Stimulated activated CD8-positive, alpha-beta memory T cell treated with anti-CD3 and anti-CD28 coated beads, Interleukin-7, amount 100 ng/mL, for 1 hour (primary cell): ENCODE data around the gene ARHGEF16.

Experiments
- DNase-seq, 2 donors: peaks; one replicate each; pipeline ENCODE4 v3.0.0-alpha.2; 2020; ENCODE audit warnings: low read depth in 2 of 2

ARHGEF16 gene

DNA sequence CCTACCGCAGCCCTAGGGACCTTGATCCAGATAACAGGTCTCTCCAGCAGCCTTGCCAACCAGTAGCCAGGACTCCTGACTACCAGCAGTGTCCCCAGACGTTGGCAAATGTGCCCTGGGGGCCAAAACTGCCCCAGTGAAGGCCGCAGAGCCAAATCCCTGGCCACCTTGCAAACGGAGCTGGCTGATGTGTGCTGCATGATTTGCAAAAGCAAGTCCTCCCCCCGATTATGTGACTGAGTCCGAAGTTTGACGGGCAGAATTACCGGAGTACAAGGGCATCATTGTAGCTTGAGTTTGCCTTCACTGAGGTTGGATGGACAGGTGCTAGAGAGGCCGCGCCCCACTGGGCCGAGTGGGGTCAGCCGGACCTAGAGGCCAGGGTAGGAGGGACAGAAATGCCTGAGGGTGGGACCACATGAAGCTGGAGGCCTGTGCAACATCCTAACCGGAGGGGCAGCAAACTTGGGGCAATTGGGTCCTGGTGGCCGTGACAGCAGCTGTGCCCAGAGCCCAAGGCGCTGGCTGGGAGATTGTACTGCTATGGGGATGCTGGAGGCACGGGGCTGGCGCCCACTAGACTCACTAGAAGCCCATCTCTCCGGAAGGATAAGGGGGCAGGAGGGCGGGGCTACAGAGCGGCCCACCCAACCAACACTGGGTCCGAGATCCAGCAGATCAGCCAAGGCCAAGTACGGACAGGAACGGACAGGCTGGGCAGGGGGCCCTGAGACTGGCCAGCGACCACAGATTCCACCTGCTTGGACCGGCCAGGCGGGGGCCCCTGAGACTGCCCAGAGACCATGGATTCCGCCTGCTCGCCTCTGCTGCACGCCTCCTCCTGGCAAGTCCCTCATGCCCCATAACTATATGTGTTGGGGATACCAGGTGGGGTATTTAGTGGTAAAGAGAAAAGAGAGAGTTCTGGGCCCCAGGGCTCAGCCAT is 2.8 kb downstream of the ARHGEF16 start:
- no peak for DNase-seq

DNA sequence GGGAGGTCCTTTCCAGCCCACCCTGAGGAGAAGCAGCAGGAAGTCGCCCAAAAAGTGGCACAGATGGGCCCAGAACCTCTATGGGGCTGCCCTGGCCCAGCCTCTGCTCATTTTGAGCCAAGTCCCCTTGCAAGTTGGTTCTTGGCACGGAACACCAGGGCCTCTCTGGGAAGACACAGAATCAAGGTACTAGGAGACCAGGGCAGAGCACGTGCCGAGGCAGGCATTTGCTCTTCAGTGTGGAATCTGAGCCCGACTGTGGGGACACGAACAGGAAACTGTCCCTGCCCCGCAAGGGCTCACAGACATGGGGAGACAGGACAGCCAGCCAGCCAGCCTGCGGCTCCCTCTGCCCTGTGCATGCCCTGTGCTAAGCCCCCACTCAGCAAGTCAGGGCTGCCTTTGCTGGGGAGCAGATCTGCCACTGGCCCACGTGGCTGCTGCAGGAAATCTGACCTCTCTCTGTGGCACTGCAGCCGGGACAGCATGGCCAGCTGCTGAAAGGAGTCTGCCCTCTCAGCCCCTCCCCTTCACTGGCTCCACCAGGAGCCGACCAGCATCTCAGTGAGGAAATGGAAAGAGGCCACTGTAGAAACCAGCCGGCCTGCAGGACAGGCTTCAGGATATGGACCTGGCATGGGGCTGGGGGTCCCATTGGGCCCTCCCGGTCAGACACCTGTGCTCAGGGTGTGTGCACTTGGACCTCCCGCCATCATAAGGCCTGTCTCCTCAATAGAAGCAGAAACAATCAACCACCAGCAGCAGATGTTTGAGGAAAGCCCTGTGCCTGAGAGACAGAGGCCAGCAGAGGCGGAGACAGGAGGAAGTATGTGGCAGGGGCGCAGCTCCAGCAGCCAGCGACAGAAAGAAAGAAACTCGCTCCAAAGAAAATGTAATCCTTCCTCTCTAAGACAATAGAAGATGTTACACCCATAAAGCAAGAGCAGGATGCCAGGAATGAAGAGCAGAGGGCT is 3.7 kb downstream of the ARHGEF16 start:
- DNase-seq = no peak

DNA sequence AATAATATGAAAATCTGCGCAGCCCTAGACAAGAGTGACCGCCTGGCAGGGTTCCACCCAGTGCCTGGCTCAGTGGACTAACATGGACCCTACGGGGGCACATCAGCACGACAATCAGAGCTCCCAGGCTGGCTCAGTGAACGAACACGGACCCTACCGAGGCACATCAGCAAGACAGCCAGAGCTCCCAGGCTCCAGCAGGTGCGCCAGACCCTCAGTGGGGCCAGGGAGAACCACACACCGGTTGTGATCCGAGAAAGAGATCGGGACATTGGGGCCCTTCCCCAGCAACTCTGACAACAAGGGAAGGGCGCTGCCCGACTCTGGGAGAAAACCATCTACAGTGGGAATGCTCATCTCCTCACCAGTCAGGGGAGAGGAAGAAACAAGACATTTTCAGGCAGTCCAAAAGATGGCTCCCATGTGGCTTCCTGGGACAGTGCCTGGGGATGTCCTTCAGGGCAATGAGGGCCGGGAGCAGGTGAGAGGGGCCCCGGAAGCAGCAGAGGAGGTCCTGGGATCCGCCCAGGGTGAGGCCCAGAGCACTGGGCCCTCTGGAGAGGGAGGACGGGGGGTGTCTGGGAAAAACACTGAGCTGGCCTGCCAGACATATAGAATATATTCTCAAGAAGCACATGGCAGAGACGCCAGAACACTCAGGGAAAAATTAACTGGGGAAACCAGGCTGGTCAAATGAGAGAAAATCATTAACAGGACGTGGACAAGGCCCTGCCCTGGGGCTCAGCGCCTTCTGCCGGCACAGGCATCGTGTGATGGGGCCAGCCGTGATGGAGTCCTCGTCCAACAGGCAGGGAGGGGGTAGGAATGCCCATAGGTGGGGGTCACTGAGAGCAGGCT is 4.8 kb downstream of the ARHGEF16 start:
- DNase-seq = no peak

DNA sequence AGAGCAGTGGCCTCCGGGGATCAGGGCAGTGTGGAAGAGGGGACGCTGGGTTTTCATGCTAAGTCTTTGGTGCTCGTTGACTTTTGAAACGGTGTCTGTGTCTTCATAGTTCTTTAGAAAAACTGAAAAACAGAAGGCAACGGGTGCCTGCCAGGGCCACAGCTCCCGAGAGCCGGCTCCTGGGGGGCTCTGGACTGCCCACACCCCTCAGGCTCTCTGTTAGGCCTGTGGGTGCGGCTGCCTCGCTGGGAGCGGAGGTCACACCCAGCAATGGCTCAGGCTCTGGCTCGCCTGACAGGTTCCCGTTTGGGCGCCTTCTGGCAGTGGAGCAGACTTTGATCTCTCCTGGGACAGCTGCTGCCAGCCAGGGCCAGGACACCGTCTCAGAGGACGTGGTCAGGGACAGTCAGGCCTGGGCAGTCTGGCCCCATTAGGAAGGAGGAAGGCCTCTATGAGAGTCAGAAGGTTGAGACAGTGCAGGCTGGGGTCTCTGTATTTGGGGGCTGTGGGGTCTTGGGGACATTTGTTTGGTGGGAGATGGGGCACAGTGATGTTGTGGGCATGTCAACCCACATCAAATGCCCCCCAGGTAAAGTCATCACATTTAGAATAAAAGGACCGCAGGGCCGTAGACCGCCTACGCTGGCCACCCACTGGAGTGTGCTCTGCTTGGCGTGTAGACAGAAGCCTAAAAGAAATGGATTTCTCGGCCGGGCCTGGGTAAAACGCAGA is 5.6 kb downstream of the ARHGEF16 start:
- no peak for DNase-seq

DNA sequence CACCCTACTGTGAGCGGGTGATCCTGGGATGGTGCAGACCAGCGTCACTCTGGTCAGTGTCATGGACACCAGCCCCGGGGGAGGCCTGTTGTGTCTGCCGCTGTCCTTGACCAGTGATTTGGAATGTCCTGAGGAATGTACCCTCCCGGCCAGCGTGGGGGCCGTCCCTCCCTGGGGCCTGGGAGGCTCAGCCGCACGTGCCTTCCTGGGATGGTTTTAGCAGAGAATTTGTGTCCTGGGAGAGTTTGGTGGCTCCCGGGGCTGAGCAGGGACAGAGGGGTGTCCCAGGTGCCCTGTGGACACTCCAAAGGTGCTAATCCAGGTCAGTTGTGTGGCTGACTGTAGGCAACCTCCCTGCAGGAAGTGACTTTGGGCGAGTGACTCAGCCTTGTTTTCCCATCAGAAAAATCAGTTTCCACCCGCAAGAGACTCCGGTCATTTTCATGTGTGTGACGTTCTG is 6.2 kb downstream of the ARHGEF16 start:
- no peak for DNase-seq

DNA sequence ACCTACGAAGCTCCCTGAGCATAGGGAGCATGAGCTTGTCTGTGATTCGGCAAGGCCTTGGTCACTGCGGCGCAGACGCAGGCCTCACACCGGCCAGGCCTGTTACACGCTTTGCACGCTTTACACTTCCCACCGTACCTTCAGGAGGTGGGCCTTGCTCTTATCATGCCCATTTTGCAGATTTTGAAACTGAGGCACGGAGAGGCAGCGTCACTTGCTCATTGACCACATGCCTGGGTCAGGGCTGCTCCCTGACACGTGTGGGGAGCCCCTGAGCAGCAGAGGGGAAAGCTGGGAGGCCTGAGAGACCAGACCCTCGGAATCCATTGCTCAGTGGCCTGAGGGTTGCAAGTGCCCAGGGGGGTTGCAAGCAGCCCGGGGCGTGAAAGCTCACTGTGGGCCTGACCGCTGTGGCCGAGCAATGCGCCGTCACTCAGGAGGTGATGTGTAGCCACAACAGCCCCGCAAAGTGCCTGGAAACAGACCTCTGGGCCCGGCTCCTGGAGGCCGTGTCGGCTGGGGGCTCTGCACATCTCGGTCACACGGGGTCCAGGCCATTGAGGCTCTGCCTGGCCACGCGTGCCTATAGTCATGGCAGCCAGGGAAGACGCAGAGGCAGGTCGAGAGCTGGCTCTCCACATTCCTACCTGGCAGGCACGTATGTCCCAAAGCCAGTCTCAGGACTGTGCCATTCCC is 6.9 kb downstream of the ARHGEF16 start:
- no peak for DNase-seq

DNA sequence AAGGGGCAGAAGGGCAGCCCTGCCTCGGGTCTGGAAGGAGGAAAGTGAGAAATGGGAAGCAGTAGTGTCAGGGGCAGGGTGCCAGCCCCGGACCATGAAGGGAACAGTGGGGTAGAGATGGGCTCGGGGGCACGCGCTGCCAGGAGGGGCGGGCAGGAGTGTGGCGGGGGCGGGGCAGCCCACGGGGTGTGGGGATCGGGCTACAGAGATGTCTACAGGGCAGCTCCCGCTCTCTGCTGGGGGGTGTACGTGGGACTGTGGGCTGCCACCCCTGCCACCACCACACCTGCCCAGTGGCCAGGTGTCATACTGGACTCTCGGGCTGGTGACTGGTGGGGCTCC is 7.4 kb downstream of the ARHGEF16 start:
- DNase-seq = no peak

DNA sequence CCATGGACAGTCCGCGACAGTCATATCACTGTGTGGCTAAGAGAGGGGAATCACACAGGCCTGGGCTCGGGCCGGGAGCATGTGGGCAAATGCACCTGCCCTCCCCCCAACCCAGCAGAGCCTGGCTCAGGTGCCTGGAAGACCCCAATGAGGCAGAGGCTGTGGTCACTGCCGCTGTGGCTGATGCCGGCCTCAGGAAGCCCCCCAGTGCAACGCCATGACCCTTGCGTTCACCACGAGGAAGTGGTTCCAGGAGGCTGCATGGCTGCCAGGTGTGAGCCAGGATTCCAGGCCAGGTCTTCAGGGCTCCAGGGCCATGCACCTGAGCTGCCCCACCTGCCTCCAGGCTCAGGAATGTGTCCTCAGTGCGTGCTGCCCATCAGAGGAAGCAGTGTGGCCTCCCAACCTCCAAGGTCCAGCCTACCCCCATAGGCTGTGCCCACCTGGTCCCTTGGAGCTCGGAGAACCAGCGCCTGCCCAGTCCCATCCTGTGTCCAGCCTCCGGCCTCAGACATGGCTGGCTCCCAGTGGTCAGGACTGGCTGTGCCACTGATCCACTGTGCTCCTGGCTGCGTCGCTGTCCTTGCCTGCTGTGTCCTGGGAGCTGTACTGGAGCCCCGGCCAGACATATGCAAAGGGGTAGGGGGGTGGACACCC is 8.0 kb downstream of the ARHGEF16 start:
- no peak for DNase-seq

DNA sequence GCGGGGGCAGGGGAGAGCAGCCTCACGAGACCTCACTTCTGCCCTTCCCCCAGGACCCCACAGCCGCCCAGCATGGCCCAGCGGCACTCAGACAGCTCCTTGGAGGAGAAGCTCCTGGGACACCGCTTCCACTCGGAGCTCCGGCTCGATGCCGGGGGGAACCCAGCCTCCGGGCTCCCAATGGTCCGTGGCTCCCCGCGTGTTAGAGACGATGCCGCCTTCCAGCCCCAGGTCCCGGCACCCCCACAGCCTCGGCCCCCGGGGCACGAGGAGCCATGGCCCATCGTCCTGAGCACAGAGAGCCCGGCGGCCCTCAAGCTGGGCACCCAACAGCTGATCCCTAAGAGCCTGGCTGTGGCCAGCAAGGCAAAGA is 8.5 kb downstream of the ARHGEF16 start:
- DNase-seq = no peak

DNA sequence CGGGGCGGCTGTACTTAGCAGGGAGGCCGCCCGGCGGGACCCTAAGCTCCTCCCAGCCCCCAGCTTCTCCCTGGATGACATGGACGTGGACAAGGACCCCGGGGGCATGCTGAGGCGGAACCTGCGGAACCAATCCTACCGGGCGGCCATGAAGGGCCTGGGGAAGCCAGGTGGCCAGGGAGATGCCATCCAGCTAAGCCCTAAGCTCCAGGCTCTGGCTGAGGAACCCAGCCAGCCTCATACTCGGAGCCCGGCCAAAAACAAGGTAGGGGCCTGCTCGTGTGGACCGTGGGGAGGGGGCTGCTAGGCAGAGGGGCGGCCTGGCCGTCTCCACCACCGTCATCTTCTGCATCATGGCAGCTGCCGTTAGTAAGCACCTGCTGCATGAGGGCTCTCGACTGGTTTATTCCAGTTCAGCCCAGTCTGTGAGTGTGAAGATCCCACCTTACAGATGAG is 9.0 kb downstream of the ARHGEF16 start:
- no peak for DNase-seq

DNA sequence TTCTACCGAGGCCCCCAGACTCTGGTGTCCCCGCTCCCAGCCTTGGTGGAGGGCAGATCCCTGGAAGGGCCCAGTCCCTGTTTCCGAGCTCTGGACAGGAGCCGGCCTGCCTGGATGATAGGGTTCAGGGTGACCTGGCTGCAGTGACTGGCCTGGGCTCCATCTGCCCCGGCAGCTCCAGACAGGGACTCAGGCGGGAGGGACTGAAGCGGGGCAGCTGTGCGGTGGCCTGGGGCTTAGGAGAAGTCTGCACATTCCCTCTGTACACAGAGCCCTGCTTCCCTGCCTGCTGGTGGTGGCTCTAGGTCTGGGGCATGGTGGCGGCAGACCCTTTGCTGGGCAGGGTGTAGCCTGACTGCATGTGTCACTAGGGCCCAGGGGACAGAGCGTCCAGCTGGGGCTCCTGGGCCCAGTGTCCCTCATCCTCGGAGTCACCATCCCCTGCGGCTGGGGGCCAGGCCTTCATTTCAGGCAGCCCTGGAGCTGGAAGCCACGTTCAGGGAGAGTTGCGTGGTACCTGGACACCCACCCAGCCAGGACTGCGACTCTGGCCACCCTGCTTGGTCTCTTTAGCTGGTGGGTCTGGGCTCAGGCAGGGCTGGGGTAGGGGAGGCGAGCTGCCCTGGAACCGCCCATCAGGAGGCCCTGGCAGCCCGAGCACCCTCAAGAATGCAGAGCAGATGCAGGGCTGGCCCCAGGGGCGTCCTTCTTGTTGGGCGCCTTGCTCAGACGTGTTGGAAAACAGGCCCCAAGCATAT is 9.6 kb downstream of the ARHGEF16 start:
- no peak for DNase-seq

DNA sequence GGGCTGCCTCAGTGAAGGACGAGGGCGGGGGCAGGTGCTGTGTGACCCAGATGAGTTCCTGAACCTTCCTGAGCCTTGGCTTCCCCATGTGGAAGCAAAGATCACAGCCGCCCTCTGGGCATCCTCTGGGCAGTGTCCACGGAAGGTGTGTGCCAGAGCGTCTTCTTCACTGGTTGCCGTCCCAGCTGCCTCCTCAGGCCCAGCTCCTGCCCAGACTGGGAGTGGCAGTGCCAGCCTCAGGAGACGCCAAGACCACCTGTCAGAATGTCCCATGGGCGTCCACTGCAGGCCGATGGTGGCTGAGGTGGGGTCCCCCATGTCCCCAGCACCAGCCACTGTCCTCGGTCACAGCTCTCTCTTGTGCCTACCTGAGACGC is 10.2 kb downstream of the ARHGEF16 start:
- no peak for DNase-seq

DNA sequence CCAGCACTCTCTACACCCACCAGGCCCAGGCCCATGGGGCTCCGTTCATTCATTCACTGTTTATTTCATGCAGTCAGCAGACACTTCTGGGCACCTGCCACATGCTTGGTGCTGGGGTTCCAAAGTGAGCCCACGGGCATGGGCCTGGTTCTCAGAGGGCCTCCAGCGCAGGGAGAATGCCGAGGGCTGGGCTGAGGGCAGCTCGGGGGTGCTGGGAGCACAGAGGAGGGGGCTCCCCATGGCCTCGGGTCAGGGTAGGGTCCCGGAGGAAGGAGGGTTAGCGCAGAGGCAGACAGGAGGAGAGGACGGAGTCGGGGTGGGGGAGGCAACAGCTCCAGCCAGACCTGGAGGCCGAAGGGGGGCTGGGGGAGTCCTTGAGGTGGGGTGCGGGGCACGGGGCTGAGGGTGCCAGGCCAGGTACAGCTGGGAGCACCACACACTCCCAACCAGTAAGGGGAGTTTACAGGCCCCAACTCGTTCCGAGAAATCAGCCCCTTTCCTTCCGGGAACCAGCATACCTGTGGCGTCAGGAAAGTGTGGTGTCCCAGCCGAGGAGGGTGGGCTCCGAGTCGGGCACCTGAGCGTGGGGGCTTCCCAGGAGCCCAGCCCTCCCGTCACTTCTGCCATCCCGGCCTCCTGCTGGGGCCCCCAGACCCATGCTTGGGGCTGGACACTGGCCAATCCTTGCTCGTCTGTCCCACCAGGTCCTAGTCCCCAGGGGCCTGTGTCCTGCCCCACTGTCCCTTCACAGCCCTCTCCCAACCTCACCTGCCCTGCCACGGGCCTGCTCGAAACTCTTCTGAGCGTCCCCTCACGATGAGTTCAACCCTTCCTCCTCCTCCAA is 10.8 kb downstream of the ARHGEF16 start:
- no peak for DNase-seq

DNA sequence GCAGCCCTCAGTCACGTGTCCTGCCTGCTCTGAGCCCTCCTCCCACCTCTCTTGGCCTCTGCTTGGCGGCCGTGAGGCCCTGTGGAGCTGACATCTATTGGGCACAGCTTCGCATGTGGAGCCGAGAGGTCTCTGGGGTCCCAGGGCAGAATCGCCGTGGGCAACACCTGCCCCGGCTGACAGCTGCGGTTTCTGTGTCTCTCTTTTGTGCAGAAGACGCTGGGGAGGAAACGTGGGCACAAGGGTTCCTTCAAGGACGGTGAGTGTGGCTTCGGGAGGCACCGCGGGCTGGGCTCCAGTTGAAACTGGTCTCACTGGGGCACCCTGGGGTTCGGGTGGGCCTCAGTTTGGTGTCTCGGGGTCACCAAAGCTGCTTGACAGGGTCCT is 11.5 kb downstream of the ARHGEF16 start:
- DNase-seq = no peak

DNA sequence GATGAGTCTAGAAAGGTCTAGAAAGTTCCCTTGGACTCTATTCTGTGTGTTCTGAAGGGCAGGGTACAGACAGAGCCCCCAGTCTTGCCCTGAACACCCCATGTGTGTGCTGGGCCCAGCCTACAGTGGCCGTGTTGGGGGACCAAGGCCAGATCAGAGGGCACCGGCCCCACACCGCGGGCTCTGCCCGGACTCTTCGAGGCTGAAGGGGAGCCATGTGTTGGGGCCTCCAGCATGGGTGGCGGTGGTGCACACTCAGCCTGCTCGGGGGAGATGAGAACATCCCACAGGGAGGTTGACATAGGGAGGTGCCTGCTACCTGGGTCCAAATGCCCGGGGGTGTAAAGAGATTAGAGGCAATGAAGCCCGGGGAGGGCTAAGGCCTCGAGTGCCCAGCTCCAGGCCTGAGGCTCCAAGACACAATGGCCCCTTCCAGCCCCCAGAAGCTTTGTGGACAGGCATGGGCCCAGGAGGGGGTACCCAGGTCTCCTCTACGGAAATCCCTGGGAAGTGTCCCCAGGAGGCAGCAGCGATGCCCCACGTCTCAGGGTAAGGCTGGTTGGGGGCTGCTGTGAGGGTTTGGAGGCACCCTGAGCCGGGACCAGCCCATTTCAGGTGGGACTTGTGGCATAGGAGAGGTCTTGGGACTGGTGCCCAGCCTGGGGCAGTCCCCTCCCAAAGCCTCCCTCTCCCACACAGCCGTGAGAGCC is 12.1 kb downstream of the ARHGEF16 start:
- no peak for DNase-seq

DNA sequence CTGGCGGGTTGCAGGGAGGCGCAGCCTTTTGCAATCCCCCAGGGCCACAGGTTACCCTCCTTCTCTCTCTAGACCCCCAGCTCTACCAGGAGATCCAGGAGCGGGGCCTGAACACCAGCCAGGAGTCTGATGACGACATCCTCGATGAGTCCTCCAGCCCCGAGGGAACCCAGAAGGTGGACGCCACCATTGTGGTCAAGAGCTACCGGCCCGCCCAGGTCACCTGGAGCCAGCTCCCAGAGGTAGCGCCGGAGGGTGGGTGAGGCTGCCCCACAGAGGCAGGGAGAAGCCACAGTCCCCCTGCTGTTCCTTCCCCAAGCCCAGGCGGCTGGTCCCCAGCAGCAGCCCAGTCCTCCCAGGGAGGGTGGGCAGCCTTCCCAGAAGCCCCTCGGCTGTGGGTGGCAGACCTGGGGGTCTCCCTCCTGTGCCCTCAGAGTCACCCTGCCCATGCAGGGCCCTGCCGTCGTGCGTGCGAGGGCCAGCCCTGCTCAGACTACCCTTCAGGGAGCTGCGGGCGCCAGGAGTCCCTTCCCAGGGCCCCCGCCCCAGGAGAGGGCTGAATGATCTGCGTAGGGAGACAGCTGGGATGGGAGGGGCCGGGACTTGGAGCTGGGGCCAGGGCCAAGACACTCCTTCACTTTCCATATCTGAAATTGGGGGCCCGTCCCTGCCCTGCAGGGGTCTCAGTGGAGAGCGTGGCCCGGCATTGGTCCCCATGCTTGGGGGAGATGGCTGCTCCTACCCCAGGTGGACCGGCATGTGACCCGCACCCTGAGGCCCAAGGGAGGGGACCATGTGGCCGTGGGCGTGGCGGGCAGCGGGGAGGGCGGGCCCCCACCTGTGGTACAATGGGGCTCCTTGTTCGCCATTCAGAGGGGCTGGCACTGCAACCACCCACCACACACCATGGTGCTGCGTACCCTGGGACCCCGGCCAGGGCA is 12.9 kb downstream of the ARHGEF16 start:
- DNase-seq = no peak
